Loucy (cell line): Measurements from ENCODE around the gene CDH5.

Source experiments
- CTCF ChIP-seq: fragments of 200-600 bp; sonication (generic); conservative IDR thresholded peaks from 2 replicates; pipeline ENCODE4 v1.5.1; 2014; ENCODE audit warnings: mild to moderate bottlenecking, antibody characterized with exemption, low read length
- EZH2phosphoT487 ChIP-seq: fragments of 200-600 bp; IDR thresholded peaks from 2 replicates; pipeline ENCODE4 v1.6.1; 2018; ENCODE audit warnings: antibody characterized with exemption, mild to moderate bottlenecking, moderate library complexity, borderline replicate concordance

DNA sequence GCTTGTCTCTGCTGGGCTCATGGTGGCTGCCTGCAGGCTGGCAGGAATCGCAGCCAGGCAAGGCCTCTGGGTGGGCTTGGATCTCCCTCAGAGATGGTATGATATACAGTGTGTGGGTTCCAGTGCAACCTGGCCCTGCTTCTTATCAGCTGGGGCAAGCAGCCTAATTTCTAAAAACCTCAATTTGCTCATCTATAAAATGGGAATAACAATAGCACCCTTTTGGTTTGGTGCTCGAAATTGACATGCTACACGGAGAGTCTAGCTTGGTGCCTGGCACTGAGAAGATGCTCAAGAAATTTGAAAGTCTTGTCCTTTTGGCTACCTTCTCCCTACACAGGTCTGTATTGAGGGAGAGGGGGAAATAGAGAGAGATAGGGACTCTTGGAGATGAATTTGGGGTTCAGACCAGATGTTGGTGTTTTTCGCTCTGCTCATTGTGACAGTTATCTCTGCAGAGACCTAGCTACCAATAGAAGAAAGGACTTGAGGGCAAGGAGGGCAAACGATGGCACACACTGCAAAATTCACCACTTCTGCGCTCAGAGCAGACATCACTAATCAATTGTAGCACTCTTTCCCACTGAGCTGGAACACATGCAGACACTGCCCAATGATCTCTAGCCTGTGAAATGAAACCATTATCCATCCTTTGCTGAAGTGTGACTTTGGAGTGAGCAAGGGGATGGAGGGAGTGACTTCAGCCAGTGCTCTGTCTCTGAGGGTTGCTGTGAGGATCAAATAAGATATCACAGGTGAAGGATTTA, 76.2 kb downstream of the CDH5 start:
- no peak for TF ChIP-seq CTCF
- no peak for TF ChIP-seq EZH2phosphoT487
